ENCODE data around the gene CDK2AP2.

DNA sequence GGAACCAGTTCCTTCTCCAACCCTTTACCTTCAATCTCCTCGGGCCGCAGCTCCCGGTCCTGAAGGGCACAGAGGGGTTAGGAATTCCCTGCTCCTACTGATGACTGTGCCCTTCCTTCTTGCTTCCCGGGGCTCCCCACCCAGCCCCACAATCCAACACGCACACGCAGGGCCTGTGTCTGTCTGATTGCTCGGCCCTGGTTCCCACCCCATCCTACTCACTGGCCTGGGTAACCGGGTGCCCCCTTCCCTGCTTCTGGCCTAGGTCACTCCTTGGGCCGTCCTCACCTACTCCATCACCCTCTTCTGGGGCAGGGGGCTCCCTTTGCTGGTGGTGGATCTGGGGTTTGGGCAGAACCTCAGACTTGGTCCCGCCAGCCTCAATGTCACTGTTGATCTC lies 14.0 kb upstream of the CDK2AP2 start:
- TF ChIP-seq, protein P1, sequence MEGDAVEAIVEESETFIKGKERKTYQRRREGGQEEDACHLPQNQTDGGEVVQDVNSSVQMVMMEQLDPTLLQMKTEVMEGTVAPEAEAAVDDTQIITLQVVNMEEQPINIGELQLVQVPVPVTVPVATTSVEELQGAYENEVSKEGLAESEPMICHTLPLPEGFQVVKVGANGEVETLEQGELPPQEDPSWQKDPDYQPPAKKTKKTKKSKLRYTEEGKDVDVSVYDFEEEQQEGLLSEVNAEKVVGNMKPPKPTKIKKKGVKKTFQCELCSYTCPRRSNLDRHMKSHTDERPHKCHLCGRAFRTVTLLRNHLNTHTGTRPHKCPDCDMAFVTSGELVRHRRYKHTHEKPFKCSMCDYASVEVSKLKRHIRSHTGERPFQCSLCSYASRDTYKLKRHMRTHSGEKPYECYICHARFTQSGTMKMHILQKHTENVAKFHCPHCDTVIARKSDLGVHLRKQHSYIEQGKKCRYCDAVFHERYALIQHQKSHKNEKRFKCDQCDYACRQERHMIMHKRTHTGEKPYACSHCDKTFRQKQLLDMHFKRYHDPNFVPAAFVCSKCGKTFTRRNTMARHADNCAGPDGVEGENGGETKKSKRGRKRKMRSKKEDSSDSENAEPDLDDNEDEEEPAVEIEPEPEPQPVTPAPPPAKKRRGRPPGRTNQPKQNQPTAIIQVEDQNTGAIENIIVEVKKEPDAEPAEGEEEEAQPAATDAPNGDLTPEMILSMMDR (IDR thresholded peaks at IDR 0.05): no peak
- TF ChIP-seq EZH2 (IDR thresholded peaks at IDR 0.05; ENCODE audit: borderline replicate concordance, insufficient read depth, low read depth, low read length, poor library complexity, severe bottlenecking): no peak
